Keratinocyte (primary cell): Measurements from ENCODE around the gene GRM4.

ENCODE experiments used
- CTCF ChIP-seq, 3 experiments: IDR thresholded peaks in 1 of 3; conservative IDR thresholded peaks in 1 of 3; optimal IDR thresholded peaks in 1 of 3; 2 replicates in 2 of 3; 3 replicates in 1 of 3; pipeline versions ENCODE3 to v1.5.1; 2011; ENCODE audit warnings: low read length in 3 of 3, mild to moderate bottlenecking in 3 of 3, moderate library complexity in 2 of 3, control low read depth in 1 of 3, inconsistent platforms in 1 of 3; ENCODE audit not compliant: insufficient read depth in 2 of 3; ENCODE audit errors: extremely low read depth in 1 of 3
- EZH2 ChIP-seq: IDR thresholded peaks from one replicate; pipeline ENCODE4 v1.6.1; 2012; ENCODE audit warnings: inconsistent platforms, mild to moderate bottlenecking, low read length, moderate library complexity

DNA sequence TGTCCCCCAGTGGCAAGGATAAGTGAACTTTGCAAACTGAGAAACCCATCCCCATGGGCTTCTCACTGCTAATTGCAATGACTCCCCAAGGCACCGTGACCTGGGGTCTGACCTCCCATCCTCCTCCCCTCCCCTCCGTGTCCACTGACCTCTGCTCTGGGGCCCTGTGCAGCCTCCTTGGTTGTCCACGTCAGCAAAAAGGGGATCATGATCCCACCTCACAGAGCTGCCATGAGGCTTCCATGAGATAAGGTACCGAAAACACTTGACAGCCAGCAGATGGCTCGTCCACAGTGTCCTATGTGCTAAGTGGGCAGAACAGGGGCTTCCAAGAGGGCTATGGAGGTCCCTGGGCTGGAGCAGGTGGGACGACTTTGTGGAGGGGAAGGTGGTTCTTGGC lies 104.5 kb downstream of the GRM4 start:
- no peak for TF ChIP-seq CTCF (optimal IDR thresholded peaks at IDR 0.05 in 1 of 3, IDR thresholded peaks at IDR 0.05 in 1 of 3, conservative IDR thresholded peaks at IDR 0.05 in 1 of 3; ENCODE audit: extremely low read depth in 1 of 3, insufficient read depth in 2 of 3, low read length in 3 of 3)
- no peak for TF ChIP-seq EZH2
